H7 (cell line): ENCODE data around the gene TMEM259. TPM values are rescaled to one million over a fixed set of nuclear protein-coding genes. Genes with fewer than 3 reads are reported as not detected.
"Not testable (repeated sequence)": the region's sequence is repeated elsewhere in the genome, so short reads cannot be mapped to it uniquely, and the experiment has no call there.

Experiments
- DNase-seq: peaks from one replicate; pipeline ENCODE4 v3.0.0; 2012
- H3K27me3 ChIP-seq: 2 replicates; pipeline ENCODE4 v1.6.0; 2011; ENCODE audit warnings: mild to moderate bottlenecking, low read length; ENCODE audit not compliant: control insufficient read depth, insufficient read depth
- H3K36me3 ChIP-seq: replicated peaks from 2 replicates; pipeline ENCODE4 v1.5.1; 2011; ENCODE audit warnings: low read length; ENCODE audit not compliant: control insufficient read depth, insufficient read depth
- H3K4me3 ChIP-seq: 2 replicates; pipeline ENCODE4 v1.5.1; 2011; ENCODE audit warnings: low read depth, mild to moderate bottlenecking, control low read depth, low read length, moderate library complexity; ENCODE audit not compliant: insufficient read depth
- total RNA-seq: library from RNA; depleted of rRNA; stranded (reverse); fragments of >200 nt; shearing (Covaris generic); gene quantifications from 2 replicates; pipeline ENCODE4 v1.2.3, GENCODE V29; 2014

The TMEM259 gene
- total RNA-seq, 1 experiment from 2014 or later = 153 TPM

- no peak for DNase-seq
- H3K27me3 ChIP-seq = no peaks in the 10 kb centered on the region
- H3K4me3 ChIP-seq = no peak overlapping the region
- H3K36me3 ChIP-seq = peaks cover 19% of the 10 kb centered on the region
Observed at GRCh38 chr19:1037621-1038064, 16.7 kb upstream of the TMEM259 start.

- DNase-seq = peak; percentile 81
- peaks cover 26% of the 10 kb centered on the region for H3K36me3 ChIP-seq
- H3K27me3 ChIP-seq = no peaks in the 10 kb centered on the region
- no peak overlapping the region for H3K4me3 ChIP-seq
Observed at GRCh38 chr19:1035998-1036621, 15.2 kb upstream of the TMEM259 start.

- Histone ChIP-seq H3K36me3 (peaks cover 24% of the 10 kb centered on the region), H3K4me3 (no peak overlapping the region), H3K27me3 (no peaks in the 10 kb centered on the region)
- no peak for DNase-seq
Observed at GRCh38 chr19:1032264-1032867, 11.4 kb upstream of the TMEM259 start.

GRCh38 chr19:1028062-1028926 lies 7.4 kb upstream of the TMEM259 start:
- DNase-seq = peak; percentile 97
- H3K4me3 ChIP-seq = peak overlapping the region; percentile 94
- H3K27me3 ChIP-seq = no peaks in the 10 kb centered on the region
- H3K36me3 ChIP-seq = peaks cover 13% of the 10 kb centered on the region

GRCh38 chr19:1027650-1028061 lies 6.7 kb upstream of the TMEM259 start:
- H3K36me3 ChIP-seq = peaks cover 8% of the 10 kb centered on the region
- peak overlapping the region; percentile 94 for H3K4me3 ChIP-seq
- peak; percentile 78 for DNase-seq
- no peaks in the 10 kb centered on the region for H3K27me3 ChIP-seq

- H3K27me3 ChIP-seq = no peaks in the 10 kb centered on the region
- no peak for DNase-seq
- H3K36me3 ChIP-seq = peaks cover 2% of the 10 kb centered on the region
- H3K4me3 ChIP-seq = peak overlapping the region; percentile 94
Observed at GRCh38 chr19:1026783-1027649, 6.1 kb upstream of the TMEM259 start.

- Histone ChIP-seq H3K4me3 (peak within 1 kb of the TSS; percentile 94), H3K27me3 (no peaks in the 10 kb centered on the region), H3K36me3 (peaks cover 1% of the 10 kb centered on the region; the same call in 1 of the 2 replicates)
- DNase-seq = peak; percentile 99
Observed at GRCh38 chr19:1025960-1026782, 5.2 kb upstream of the TMEM259 start, which contains the start of gene CNN2. CNN2 (plus strand) TSS chr19:1026608; CDS start chr19:1026662, 54 bp downstream.

- not testable (repeated sequence) for DNase-seq, H3K4me3 ChIP-seq, H3K36me3 ChIP-seq, H3K27me3 ChIP-seq
Observed at GRCh38 chr19:1025080-1025479, 4.2 kb upstream of the TMEM259 start.

GRCh38 chr19:1023883-1024188 lies 2.9 kb upstream of the TMEM259 start:
- DNase-seq, H3K36me3 ChIP-seq, H3K27me3 ChIP-seq, H3K4me3 ChIP-seq: not testable (repeated sequence)

GRCh38 chr19:1019980-1020867 lies 699 bp downstream of the TMEM259 start:
- no peaks in the 10 kb centered on the region; the same call in 1 of the 2 replicates for H3K36me3 ChIP-seq
- H3K4me3 ChIP-seq = peak overlapping the region; percentile 86
- H3K27me3 ChIP-seq = no peaks in the 10 kb centered on the region
- DNase-seq = peak; percentile 82

GRCh38 chr19:1019616-1019961 lies 1.3 kb downstream of the TMEM259 start:
- DNase-seq = no peak
- H3K36me3 ChIP-seq = no peaks in the 10 kb centered on the region; the same call in 1 of the 2 replicates
- peak overlapping the region; percentile 86 for H3K4me3 ChIP-seq
- H3K27me3 ChIP-seq = no peaks in the 10 kb centered on the region

GRCh38 chr19:1018932-1019615 lies 1.8 kb downstream of the TMEM259 start:
- Histone ChIP-seq H3K27me3 (no peaks in the 10 kb centered on the region), H3K36me3 (no peaks in the 10 kb centered on the region; the same call in 1 of the 2 replicates), H3K4me3 (peak overlapping the region; percentile 86; the same call in 1 of the 2 replicates)
- DNase-seq = no peak
